ENCODE results near the gene HS2ST1. TPM values are rescaled to one million over a fixed set of nuclear protein-coding genes. Genes with fewer than 3 reads are reported as not detected.

Gene HS2ST1
- total RNA-seq, 1 experiment from 2014 or later: 57.2 TPM

DNA sequence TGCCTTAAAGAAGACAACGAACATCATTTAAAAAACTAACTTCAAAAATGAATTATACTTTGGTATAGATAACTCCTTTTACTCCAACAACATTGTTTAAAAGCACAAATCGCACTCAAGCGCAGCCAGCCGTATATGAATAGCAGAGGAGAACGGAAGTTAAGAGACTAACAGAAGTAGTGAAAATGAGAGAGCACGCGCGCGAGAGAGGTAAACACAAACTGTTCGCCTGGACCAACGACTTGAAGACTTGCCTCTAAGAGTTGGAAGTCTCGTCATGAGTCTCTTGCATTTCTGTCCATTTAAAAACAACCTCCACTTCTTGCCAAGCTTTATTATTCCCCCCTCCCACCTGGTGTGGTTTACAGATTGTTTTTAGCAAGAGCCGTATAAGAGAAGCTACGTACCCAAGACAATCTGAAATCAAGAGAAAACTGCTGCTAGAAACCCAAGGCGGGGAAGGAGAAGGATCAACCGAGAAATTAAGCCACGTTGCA, 988 bp upstream of the HS2ST1 start:
- POLR2A ChIA-PET: no interaction called here
- no peaks in the 10 kb centered on the region for H3K9me3 ChIP-seq
- Mint-ChIP-seq H3K36me3 (ENCODE audit: insufficient read depth, unreplicated experiment) (peaks cover 24% of the 10 kb centered on the region), H3K4me3 (ENCODE audit: unreplicated experiment) (no peak overlapping the region), H3K9me3 (ENCODE audit: unreplicated experiment) (no peaks in the 10 kb centered on the region), H3K27me3 (ENCODE audit: insufficient read depth, unreplicated experiment) (no peaks in the 10 kb centered on the region), H3K4me1 (ENCODE audit: low read depth, unreplicated experiment) (peaks cover 11% of the 10 kb centered on the region), H3K27ac (ENCODE audit: unreplicated experiment) (no peak overlapping the region)
- peak overlapping the region; percentile 92 for H3K4me3 ChIP-seq (ENCODE audit: low read depth, low read length)
- CTCF ChIA-PET: interaction anchor here (0.6 to 1.3 kb wide), 2 partner anchors 51 to 192 kb away, joined by 3 to 4 read pairs; no protein-coding TSS in a partner anchor
- no peaks in the 10 kb centered on the region; the same call in none of the 2 replicates for H3K4me1 ChIP-seq
- H3K36me3 ChIP-seq (ENCODE audit: control insufficient read depth, insufficient read depth, low read length): no peaks in the 10 kb centered on the region
- H3K27me3 ChIP-seq (replicated peaks; ENCODE audit: control insufficient read depth, insufficient read depth, low read length): no peaks in the 10 kb centered on the region
- peak in 1 of 2 experiments; percentile 3 for DNase-seq
- BruUV-seq (replicated peaks): TSS peak; percentile 73
- intact Hi-C loops (cut with micrococcal nuclease; ENCODE audit: unreplicated experiment): loop anchor here (10.0 kb wide), 2 partner anchors 209 to 529 kb away; partner anchors contain the start of gene SH3GLB1
- no peak for TF ChIP-seq CTCF (IDR thresholded peaks at IDR 0.05; ENCODE audit: insufficient read depth in 1 of 2, low read depth in 1 of 2, low read length in 1 of 2, severe bottlenecking in 1 of 2, unreplicated experiment in 1 of 2)

GRCh38 chr1:86913896-86914600, 387 bp upstream of the HS2ST1 start, which contains the start of gene SELENOF:
TSS of gene SELENOF (minus strand) at chr1:86914126. CDS start at chr1:86914111, 15 bp downstream.
- H3K36me3 Mint-ChIP-seq (ENCODE audit: insufficient read depth, unreplicated experiment): peaks cover 23% of the 10 kb centered on the region
- Histone ChIP-seq H3K36me3 (ENCODE audit: control insufficient read depth, insufficient read depth, low read length) (no peaks in the 10 kb centered on the region), H3K4me3 (ENCODE audit: low read depth, low read length) (peak within 1 kb of the TSS; percentile 92), H3K4me1 (no peaks in the 10 kb centered on the region; the same call in none of the 2 replicates), H3K27me3 (replicated peaks; ENCODE audit: control insufficient read depth, insufficient read depth, low read length) (no peaks in the 10 kb centered on the region), H3K9me3 (no peaks in the 10 kb centered on the region)
- peaks cover 11% of the 10 kb centered on the region for H3K4me1 Mint-ChIP-seq (ENCODE audit: low read depth, unreplicated experiment)
- H3K27me3 Mint-ChIP-seq (ENCODE audit: insufficient read depth, unreplicated experiment): no peaks in the 10 kb centered on the region
- ChIA-PET CTCF (interaction anchor here (0.6 to 1.3 kb wide), 5 partner anchors 20 to 210 kb away, joined by 3 to 6 read pairs (median 4); partner anchors contain the start of gene SH3GLB1), POLR2A (interaction anchor here (0.6 to 1.0 kb wide), 7 partner anchors 20 to 209 kb away, joined by 3 to 8 read pairs (median 6); no protein-coding TSS in a partner anchor)
- no peaks in the 10 kb centered on the region for H3K9me3 Mint-ChIP-seq (ENCODE audit: unreplicated experiment)
- H3K4me3 Mint-ChIP-seq (ENCODE audit: unreplicated experiment): no peak within 1 kb of the TSS
- peak; percentile 96 to 98 for DNase-seq
- no TSS peak for BruUV-seq (replicated peaks)
- no peak within 1 kb of the TSS for H3K27ac Mint-ChIP-seq (ENCODE audit: unreplicated experiment)
- intact Hi-C loops (cut with micrococcal nuclease; ENCODE audit: unreplicated experiment): loop anchor here (1.0 to 10.0 kb wide), 4 partner anchors 111 to 529 kb away; partner anchors contain the start of gene SH3GLB1
- TF ChIP-seq CTCF (IDR thresholded peaks at IDR 0.05; ENCODE audit: insufficient read depth in 1 of 2, low read depth in 1 of 2, low read length in 1 of 2, severe bottlenecking in 1 of 2, unreplicated experiment in 1 of 2): no peak

- Histone ChIP-seq H3K36me3 (ENCODE audit: control insufficient read depth, insufficient read depth, low read length) (no peaks in the 10 kb centered on the region), H3K27me3 (replicated peaks; ENCODE audit: control insufficient read depth, insufficient read depth, low read length) (no peaks in the 10 kb centered on the region), H3K4me1 (no peaks in the 10 kb centered on the region; the same call in none of the 2 replicates), H3K4me3 (ENCODE audit: low read depth, low read length) (peak overlapping the region; percentile 81), H3K9me3 (no peaks in the 10 kb centered on the region)
- BruUV-seq (replicated peaks): no TSS peak
- peaks cover 11% of the 10 kb centered on the region for H3K4me1 Mint-ChIP-seq (ENCODE audit: low read depth, unreplicated experiment)
- no peak for TF ChIP-seq CTCF (IDR thresholded peaks at IDR 0.05; ENCODE audit: insufficient read depth in 1 of 2, low read depth in 1 of 2, low read length in 1 of 2, severe bottlenecking in 1 of 2, unreplicated experiment in 1 of 2)
- DNase-seq: peak; percentile 47 to 52
- peaks cover 21% of the 10 kb centered on the region for H3K36me3 Mint-ChIP-seq (ENCODE audit: insufficient read depth, unreplicated experiment)
- H3K9me3 Mint-ChIP-seq (ENCODE audit: unreplicated experiment): no peaks in the 10 kb centered on the region
- H3K27ac Mint-ChIP-seq (ENCODE audit: unreplicated experiment): no peak overlapping the region
- H3K4me3 Mint-ChIP-seq (ENCODE audit: unreplicated experiment): no peak overlapping the region
- no peaks in the 10 kb centered on the region for H3K27me3 Mint-ChIP-seq (ENCODE audit: insufficient read depth, unreplicated experiment)
- ChIA-PET CTCF (interaction anchor here (0.8 kb wide), 1 partner anchor 211 kb away, joined by 3 read pairs; the partner anchor contains the start of gene SH3GLB1), POLR2A (interaction anchor here (1.0 kb wide), 2 partner anchors 210 to 211 kb away, joined by 3 read pairs; no protein-coding TSS in a partner anchor)
- intact Hi-C loops (cut with micrococcal nuclease; ENCODE audit: unreplicated experiment): loop anchor here (1.0 to 10.0 kb wide), 5 partner anchors 50 to 530 kb away; partner anchors contain the start of gene SH3GLB1
Measured at GRCh38 chr1:86914998-86915736, 732 bp downstream of the HS2ST1 start.

Measured in Caco-2 (cell line).